GM12891 (cell line): ENCODE results near the gene CHMP4B.

Experiments used
- POLR2A ChIP-seq: IDR thresholded peaks from 2 replicates; pipeline ENCODE4 v1.6.1; 2011; ENCODE audit warnings: low read depth, low read length, control low read depth
- POLR2AphosphoS5 ChIP-seq: IDR thresholded peaks from 2 replicates; pipeline ENCODE4 v1.6.1; 2011; ENCODE audit warnings: low read depth, low read length, control low read depth
- POU2F2 ChIP-seq: IDR thresholded peaks from 2 replicates; pipeline ENCODE4 v1.6.1; 2011; ENCODE audit warnings: low read depth, mild to moderate bottlenecking, control low read depth, low read length, moderate library complexity
- SPI1 ChIP-seq: IDR thresholded peaks from 2 replicates; pipeline ENCODE4 v1.6.1; 2011; ENCODE audit warnings: low read depth, low read length, control low read depth
- TAF1 ChIP-seq: IDR thresholded peaks from 2 replicates; pipeline ENCODE4 v1.6.1; 2011; ENCODE audit warnings: low read depth, low read length, control low read depth

DNA sequence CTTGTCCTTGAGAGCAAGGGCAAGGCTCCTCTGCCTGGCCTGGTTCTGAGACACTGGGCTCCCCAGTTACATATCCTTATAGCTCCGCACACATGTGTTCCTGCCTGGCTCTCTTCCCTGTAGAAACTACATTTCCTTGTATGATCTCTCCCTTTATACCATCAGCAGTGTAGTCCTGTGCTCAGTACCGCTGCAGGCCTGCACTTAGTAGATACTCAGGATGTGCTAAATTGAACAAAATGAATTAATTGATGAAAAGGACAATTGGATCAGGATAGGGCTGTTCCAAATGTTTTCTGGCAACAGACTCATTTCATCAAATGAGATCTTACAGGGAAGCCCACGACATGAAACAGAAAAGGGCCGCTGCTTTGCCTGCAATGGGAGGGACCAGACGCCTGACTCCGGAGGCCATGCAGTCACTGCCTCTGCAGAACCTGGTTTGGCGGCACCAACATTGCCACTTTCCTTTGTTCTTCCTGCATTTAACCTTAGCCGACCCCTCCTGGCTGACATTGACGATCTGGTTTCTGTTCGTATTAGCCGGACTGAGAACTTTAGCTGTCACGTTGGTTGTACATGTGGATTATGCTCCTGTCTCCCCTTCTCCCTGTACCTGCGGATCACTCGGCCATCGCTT is 53.3 kb downstream of the CHMP4B start:
- TF ChIP-seq TAF1, result no peak
- no peak for TF ChIP-seq POLR2A
- TF ChIP-seq POLR2AphosphoS5, result no peak
- no peak for TF ChIP-seq SPI1
- TF ChIP-seq POU2F2, result no peak
